Erythroblast (primary cell): ENCODE data around the gene ST6GALNAC3.

Source experiments
- DNase-seq, 2 experiments: peaks; one replicate each; lab custom pipeline; 2025; lab: John Stamatoyannopoulos, UW
- GATA1 ChIP-seq: IDR thresholded peaks from 2 replicates; pipeline ENCODE4 v1.6.1; 2011; ENCODE audit warnings: low read depth, mild to moderate bottlenecking, control low read depth, low read length, moderate library complexity
- POLR2A ChIP-seq: IDR thresholded peaks from 2 replicates; pipeline ENCODE4 v1.6.1; 2011; ENCODE audit warnings: mild to moderate bottlenecking, low read length

ST6GALNAC3 gene

GRCh38 chr1:76254104-76255030 lies 179.8 kb downstream of the ST6GALNAC3 start:
- no peak for TF ChIP-seq POLR2A
- no peak for DNase-seq

GRCh38 chr1:76256289-76257223 lies 182.0 kb downstream of the ST6GALNAC3 start:
- TF ChIP-seq GATA1 (no peak), POLR2A (no peak)
- no peak for DNase-seq

GRCh38 chr1:76257823-76258222 lies 183.3 kb downstream of the ST6GALNAC3 start:
- no peak for DNase-seq
- TF ChIP-seq POLR2A, result no peak
- no peak for TF ChIP-seq GATA1

GRCh38 chr1:76259270-76259669 lies 184.7 kb downstream of the ST6GALNAC3 start:
- TF ChIP-seq POLR2A, result no peak
- TF ChIP-seq GATA1, result no peak

GRCh38 chr1:76260279-76260678 lies 185.7 kb downstream of the ST6GALNAC3 start:
- TF ChIP-seq GATA1, result no peak
- TF ChIP-seq POLR2A, result no peak
- DNase-seq, result no peak

More at GRCh38 chr1:76259270-76259669, 184.7 kb downstream of the ST6GALNAC3 start:
- no peak for DNase-seq

- no peak for TF ChIP-seq POLR2A
- no peak for TF ChIP-seq GATA1
These were observed 188.1 kb downstream of the ST6GALNAC3 start for GRCh38 chr1:76262601-76263000.

GRCh38 chr1:76264642-76265041 lies 190.1 kb downstream of the ST6GALNAC3 start:
- TF ChIP-seq POLR2A (no peak), GATA1 (no peak)
- no peak for DNase-seq

More at GRCh38 chr1:76262601-76263000, 188.1 kb downstream of the ST6GALNAC3 start:
- no peak for DNase-seq

GRCh38 chr1:76266762-76267161 lies 192.2 kb downstream of the ST6GALNAC3 start:
- TF ChIP-seq POLR2A, result no peak
- no peak for TF ChIP-seq GATA1

GRCh38 chr1:76267631-76268030 lies 193.1 kb downstream of the ST6GALNAC3 start:
- no peak for DNase-seq
- TF ChIP-seq GATA1, result no peak
- TF ChIP-seq POLR2A, result no peak

More at GRCh38 chr1:76266762-76267161, 192.2 kb downstream of the ST6GALNAC3 start:
- no peak for DNase-seq

- DNase-seq, result no peak
- TF ChIP-seq POLR2A, result no peak
- no peak for TF ChIP-seq GATA1
These were observed 193.8 kb downstream of the ST6GALNAC3 start for GRCh38 chr1:76268341-76268740.

GRCh38 chr1:76269155-76269554 lies 194.6 kb downstream of the ST6GALNAC3 start:
- peak; percentile 25 to 37 for DNase-seq
- TF ChIP-seq POLR2A (no peak), GATA1 (no peak)

GRCh38 chr1:76274302-76274701 lies 199.8 kb downstream of the ST6GALNAC3 start:
- TF ChIP-seq POLR2A, result no peak
- TF ChIP-seq GATA1, result no peak
- DNase-seq, result no peak

GRCh38 chr1:76274718-76275117 lies 200.2 kb downstream of the ST6GALNAC3 start:
- DNase-seq, result no peak
- TF ChIP-seq GATA1 (no peak), POLR2A (no peak)

GRCh38 chr1:76278711-76279100 lies 204.2 kb downstream of the ST6GALNAC3 start:
- no peak for DNase-seq
- TF ChIP-seq POLR2A (no peak), GATA1 (no peak)
